HL-60 (cell line): Measurements from ENCODE around the gene PHACTR3.

Source experiments
- DNase-seq, 2 experiments: peaks; one replicate each; pipeline ENCODE4 v3.0.0-alpha.2; 2010 to 2020; ENCODE audit warnings: low read depth in 1 of 2, low spot score in 1 of 2
- H3K27ac ChIP-seq: fragments of 250-450 bp; sonication (Bioruptor Pico); replicated peaks from 2 replicates; pipeline ENCODE4 v1.5.1; 2020; ENCODE audit warnings: mild to moderate bottlenecking, moderate library complexity
- H3K27me3 ChIP-seq: fragments of 250-450 bp; sonication (Bioruptor Pico); 2 replicates; pipeline ENCODE4 v1.5.1; 2021; ENCODE audit warnings: mild to moderate bottlenecking, moderate library complexity; ENCODE audit not compliant: insufficient read depth, poor library complexity, severe bottlenecking
- H3K4me3 ChIP-seq: replicated peaks from 2 replicates; pipeline ENCODE4 v1.5.1; 2011; ENCODE audit warnings: mild to moderate bottlenecking, control low read depth, low read length; ENCODE audit not compliant: insufficient read depth
- CTCF ChIP-seq: IDR thresholded peaks from one replicate; pipeline ENCODE4 v1.5.1; 2011; ENCODE audit warnings: low read length, control low read depth, inconsistent platforms; ENCODE audit not compliant: insufficient read depth
- GABPA ChIP-seq: IDR thresholded peaks from 2 replicates; pipeline ENCODE4 v1.6.1; 2012; ENCODE audit warnings: low read depth
- POLR2AphosphoS5 ChIP-seq: IDR thresholded peaks from 2 replicates; pipeline ENCODE4 v1.6.1; 2012; ENCODE audit warnings: low read depth
- SPI1 ChIP-seq: IDR thresholded peaks from 2 replicates; pipeline ENCODE4 v1.6.1; 2012; ENCODE audit warnings: low read depth, mild to moderate bottlenecking, borderline replicate concordance
- TF ChIP-seq, protein P1 (sequence below): IDR thresholded peaks from 2 replicates; pipeline ENCODE4 v1.6.1; 2012; ENCODE audit warnings: low read depth; ENCODE audit not compliant: insufficient replicate concordance

The PHACTR3 gene

DNA sequence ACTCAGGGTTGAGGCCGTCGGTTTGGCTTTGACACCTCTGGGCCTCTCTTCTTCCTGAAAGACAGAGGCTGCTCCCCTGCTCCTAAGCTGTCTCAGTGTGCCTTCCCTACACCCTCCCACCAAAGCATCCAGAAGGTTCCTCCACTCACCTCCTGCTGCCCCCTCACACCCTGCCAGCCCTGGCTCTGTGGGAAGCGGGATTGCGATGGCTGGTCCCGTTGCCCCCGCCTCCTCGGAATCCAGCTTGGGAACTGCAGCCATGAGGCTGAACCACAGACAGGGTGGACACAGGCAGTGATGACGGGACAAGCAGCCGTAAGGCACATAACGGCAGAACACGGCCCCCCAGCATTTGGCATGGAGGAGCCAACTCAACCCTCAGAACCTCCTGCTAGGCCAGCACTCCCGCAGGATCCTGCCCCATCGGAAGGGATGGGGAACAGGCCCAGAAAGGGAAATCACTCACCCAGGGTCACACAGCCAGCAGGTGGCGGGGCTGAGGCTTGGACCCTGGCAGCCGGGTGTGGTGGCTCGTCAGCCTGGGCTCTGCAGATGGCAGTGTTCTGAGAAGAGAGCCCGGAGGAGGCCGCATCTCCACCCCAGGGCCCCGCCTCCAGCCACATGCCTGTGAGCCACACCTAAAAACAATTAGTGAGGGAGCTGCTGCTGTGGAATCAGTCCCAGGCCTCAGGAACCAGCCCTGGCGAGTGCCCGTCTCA is 139.6 kb downstream of the PHACTR3 start:
- Histone ChIP-seq H3K27me3 (peaks cover 3% of the 10 kb centered on the region), H3K27ac (no peak overlapping the region), H3K4me3 (no peak overlapping the region)
- no peak for DNase-seq
- TF ChIP-seq, protein P1, sequence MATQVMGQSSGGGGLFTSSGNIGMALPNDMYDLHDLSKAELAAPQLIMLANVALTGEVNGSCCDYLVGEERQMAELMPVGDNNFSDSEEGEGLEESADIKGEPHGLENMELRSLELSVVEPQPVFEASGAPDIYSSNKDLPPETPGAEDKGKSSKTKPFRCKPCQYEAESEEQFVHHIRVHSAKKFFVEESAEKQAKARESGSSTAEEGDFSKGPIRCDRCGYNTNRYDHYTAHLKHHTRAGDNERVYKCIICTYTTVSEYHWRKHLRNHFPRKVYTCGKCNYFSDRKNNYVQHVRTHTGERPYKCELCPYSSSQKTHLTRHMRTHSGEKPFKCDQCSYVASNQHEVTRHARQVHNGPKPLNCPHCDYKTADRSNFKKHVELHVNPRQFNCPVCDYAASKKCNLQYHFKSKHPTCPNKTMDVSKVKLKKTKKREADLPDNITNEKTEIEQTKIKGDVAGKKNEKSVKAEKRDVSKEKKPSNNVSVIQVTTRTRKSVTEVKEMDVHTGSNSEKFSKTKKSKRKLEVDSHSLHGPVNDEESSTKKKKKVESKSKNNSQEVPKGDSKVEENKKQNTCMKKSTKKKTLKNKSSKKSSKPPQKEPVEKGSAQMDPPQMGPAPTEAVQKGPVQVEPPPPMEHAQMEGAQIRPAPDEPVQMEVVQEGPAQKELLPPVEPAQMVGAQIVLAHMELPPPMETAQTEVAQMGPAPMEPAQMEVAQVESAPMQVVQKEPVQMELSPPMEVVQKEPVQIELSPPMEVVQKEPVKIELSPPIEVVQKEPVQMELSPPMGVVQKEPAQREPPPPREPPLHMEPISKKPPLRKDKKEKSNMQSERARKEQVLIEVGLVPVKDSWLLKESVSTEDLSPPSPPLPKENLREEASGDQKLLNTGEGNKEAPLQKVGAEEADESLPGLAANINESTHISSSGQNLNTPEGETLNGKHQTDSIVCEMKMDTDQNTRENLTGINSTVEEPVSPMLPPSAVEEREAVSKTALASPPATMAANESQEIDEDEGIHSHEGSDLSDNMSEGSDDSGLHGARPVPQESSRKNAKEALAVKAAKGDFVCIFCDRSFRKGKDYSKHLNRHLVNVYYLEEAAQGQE, result no peak
- TF ChIP-seq GABPA (no peak), POLR2AphosphoS5 (no peak), CTCF (no peak), SPI1 (no peak)

DNA sequence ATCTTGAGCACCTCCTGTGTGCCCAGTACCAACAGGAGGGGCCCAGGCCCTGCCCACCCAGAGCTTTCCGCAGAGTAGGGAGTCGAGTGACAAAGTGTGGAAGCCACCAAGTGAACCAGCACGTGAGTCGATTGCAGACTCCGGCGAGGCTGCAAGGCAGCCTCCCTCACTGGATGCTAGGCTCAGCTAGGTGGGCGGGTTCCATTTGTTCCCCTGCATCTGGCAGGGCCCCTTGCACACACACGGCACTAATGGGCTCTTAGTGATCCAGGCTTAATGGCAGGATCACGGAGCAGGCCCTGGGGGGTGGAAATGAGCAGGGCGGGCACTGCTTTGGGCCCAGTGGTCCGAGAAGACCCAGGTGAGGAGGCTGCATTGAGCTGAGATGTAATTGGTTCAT is 140.4 kb downstream of the PHACTR3 start:
- Histone ChIP-seq H3K27me3 (peaks cover 7% of the 10 kb centered on the region), H3K4me3 (no peak overlapping the region), H3K27ac (no peak overlapping the region)
- no peak for DNase-seq
- TF ChIP-seq CTCF (no peak), GABPA (no peak), POLR2AphosphoS5 (no peak), SPI1 (no peak)
- TF ChIP-seq, protein P1, result no peak

DNA sequence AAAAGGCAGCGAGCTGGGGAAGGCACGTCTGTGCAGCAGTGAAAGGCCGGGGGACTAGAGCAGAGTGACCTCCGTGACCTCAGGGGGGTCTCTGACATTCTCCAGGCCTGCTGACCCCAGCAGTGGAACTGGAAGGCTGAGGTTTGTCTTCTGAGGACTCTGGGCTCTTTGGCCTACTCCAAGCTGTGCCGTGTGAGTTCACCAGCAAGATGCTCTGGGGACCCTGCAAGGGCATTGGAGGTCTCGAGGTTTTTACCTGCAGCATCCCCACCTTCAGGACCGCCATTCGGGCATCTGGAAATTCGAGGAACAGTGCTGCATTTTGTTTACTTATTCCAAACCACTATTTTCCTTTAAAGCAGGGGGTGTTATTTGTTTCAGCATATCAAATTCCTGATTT is 140.9 kb downstream of the PHACTR3 start:
- DNase-seq, result no peak
- Histone ChIP-seq H3K27me3 (peaks cover 11% of the 10 kb centered on the region), H3K27ac (no peak overlapping the region), H3K4me3 (no peak overlapping the region)
- TF ChIP-seq, protein P1, result no peak
- TF ChIP-seq CTCF (no peak), SPI1 (no peak), POLR2AphosphoS5 (no peak), GABPA (no peak)
